PC-9 (cell line): ENCODE data around the gene NELFB. TPM values are rescaled to one million over a fixed set of nuclear protein-coding genes. Genes with fewer than 3 reads are reported as not detected.

Experiments used
- BruUV-seq: library from RNA; stranded (reverse); fragments of 400-500 nt; replicated peaks from 2 replicates; lab custom pipeline; 2021; lab: Mats Ljungman, UMichigan
- CTCF ChIA-PET: fragments of 300-600 bp; sonication (Branson Sonifier 250); formaldehyde crosslinking; loops from one replicate; lab custom pipeline; 2022; ENCODE audit warnings: antibody characterized with exemption; lab: Charles Lee
- POLR2A ChIA-PET: fragments of 300-600 bp; sonication (Branson Sonifier 250); formaldehyde crosslinking; loops from one replicate; lab custom pipeline; 2022; ENCODE audit warnings: antibody characterized with exemption; ENCODE audit not compliant: unreplicated experiment; lab: Charles Lee
- DNase-seq, 2 experiments: peaks; one replicate each; pipeline versions ENCODE4 v3.0.0 to v3.0.0-alpha.2; 2015 to 2022; ENCODE audit warnings: mixed read lengths in 1 of 2
- H2AFZ ChIP-seq: fragments of 200-600 bp; sonication (generic); 2 replicates; pipeline ENCODE4 v1.8.1; 2017; ENCODE audit warnings: antibody characterized with exemption
- H3F3A ChIP-seq: fragments of 200-600 bp; sonication (generic); 2 replicates; pipeline ENCODE4 v1.8.1; 2017; ENCODE audit warnings: antibody characterized with exemption, mild to moderate bottlenecking, low read depth; ENCODE audit not compliant: insufficient read depth
- H3K27ac ChIP-seq: fragments of 200-600 bp; sonication (generic); 2 replicates; pipeline ENCODE4 v1.6.1; 2016; ENCODE audit warnings: mixed run types
- H3K27me3 ChIP-seq: fragments of 200-600 bp; sonication (generic); 2 replicates; pipeline ENCODE4 v1.6.1; 2016; ENCODE audit warnings: low read depth, mixed run types; ENCODE audit not compliant: insufficient read depth
- H3K36me3 ChIP-seq: fragments of 200-600 bp; sonication (generic); 2 replicates; pipeline ENCODE4 v1.6.1; 2016; ENCODE audit warnings: low read depth, mixed run types
- H3K4me1 ChIP-seq: fragments of 200-600 bp; sonication (generic); replicated peaks from 2 replicates; pipeline ENCODE4 v1.6.1; 2016; ENCODE audit warnings: mixed run types; ENCODE audit not compliant: insufficient read depth
- H3K4me2 ChIP-seq: fragments of 200-600 bp; sonication (generic); 2 replicates; pipeline ENCODE4 v1.6.1; 2017; ENCODE audit warnings: mixed run types
- H3K4me3 ChIP-seq: fragments of 200-600 bp; sonication (generic); 2 replicates; pipeline ENCODE4 v1.6.1; 2016; ENCODE audit warnings: mixed run types
- H3K79me2 ChIP-seq: fragments of 200-600 bp; sonication (generic); 2 replicates; pipeline ENCODE4 v1.6.1; 2017; ENCODE audit warnings: low read depth, mixed run types
- H3K9me2 ChIP-seq: fragments of 200-600 bp; sonication (generic); 2 replicates; pipeline ENCODE4 v1.8.1; 2017; ENCODE audit warnings: mild to moderate bottlenecking; ENCODE audit not compliant: insufficient read depth
- H3K9me3 ChIP-seq: fragments of 200-600 bp; sonication (generic); 2 replicates; pipeline ENCODE4 v1.8.1; 2016; ENCODE audit warnings: low read depth; ENCODE audit not compliant: insufficient read depth
- H4K20me1 ChIP-seq: fragments of 200-600 bp; sonication (generic); 2 replicates; pipeline ENCODE4 v1.8.1; 2017; ENCODE audit not compliant: insufficient read depth
- CTCF ChIP-seq: fragments of 200-600 bp; sonication (generic); conservative IDR thresholded peaks from 2 replicates; pipeline ENCODE4 v1.6.1; 2017; ENCODE audit warnings: mixed run types, antibody characterized with exemption, mild to moderate bottlenecking, moderate library complexity
- EZH2 ChIP-seq: fragments of 200-600 bp; sonication (generic); IDR thresholded peaks from 2 replicates; pipeline ENCODE4 v1.8.0; 2017; ENCODE audit warnings: antibody characterized with exemption, low read depth
- intact Hi-C: fragments of 100-400 bp; cut with micrococcal nuclease; formaldehyde crosslinking; loops from one replicate; pipeline ENCODE4 v1.10.0; 2022; ENCODE audit not compliant: unreplicated experiment
- total RNA-seq: library from RNA; stranded (reverse); gene quantifications from 2 replicates; pipeline ENCODE4 v1.2.3, GENCODE V29; 2021

NELFB gene
- total RNA-seq, 1 experiment from 2014 or later = 94.2 TPM

- ChIA-PET POLR2A (interaction anchor here (0.5 to 1.5 kb wide), 5 partner anchors 13 to 39 kb away, joined by 3 to 7 read pairs (median 4); partner anchors contain the start of gene TUBB4B), CTCF (interaction anchor here (0.6 to 2.3 kb wide), 5 partner anchors 9 to 410 kb away, joined by 3 to 15 read pairs (median 3); partner anchors contain the start of gene SSNA1)
- Histone ChIP-seq H4K20me1 (no peaks in the 10 kb centered on the region), H3K9me3 (no peaks in the 10 kb centered on the region), H2AFZ (no peak overlapping the region), H3K27ac (peak overlapping the region; percentile 79), H3K4me2 (peak overlapping the region; percentile 99), H3K4me3 (peak overlapping the region; percentile 29; the same call in 1 of the 2 replicates), H3K79me2 (peaks cover 7% of the 10 kb centered on the region; the same call in 1 of the 2 replicates), H3K4me1 (peaks cover 55% of the 10 kb centered on the region), H3K27me3 (no peaks in the 10 kb centered on the region), H3K36me3 (no peaks in the 10 kb centered on the region), H3F3A (peaks cover 43% of the 10 kb centered on the region), H3K9me2 (no peaks in the 10 kb centered on the region)
- no TSS peak for BruUV-seq
- DNase-seq = peak in 1 of 2 experiments; percentile 67
- intact Hi-C loops = loop anchor here (1.0 to 2.0 kb wide), 6 partner anchors 29 to 181 kb away; partner anchors contain the start of genes ANAPC2, NPDC1, SAPCD2 and SSNA1
- TF ChIP-seq CTCF (no peak), EZH2 (no peak)
Measured at GRCh38 chr9:137227853-137228505, 27.1 kb upstream of the NELFB start.

- Histone ChIP-seq H3K9me2 (no peaks in the 10 kb centered on the region), H3K4me2 (peak overlapping the region; percentile 71), H3F3A (peaks cover 41% of the 10 kb centered on the region), H2AFZ (no peak overlapping the region), H3K27ac (no peak overlapping the region), H3K9me3 (no peaks in the 10 kb centered on the region), H3K36me3 (no peaks in the 10 kb centered on the region), H4K20me1 (no peaks in the 10 kb centered on the region), H3K79me2 (peaks cover 7% of the 10 kb centered on the region; the same call in 1 of the 2 replicates), H3K27me3 (no peaks in the 10 kb centered on the region), H3K4me1 (peaks cover 55% of the 10 kb centered on the region), H3K4me3 (peak overlapping the region; percentile 29; the same call in 1 of the 2 replicates)
- BruUV-seq = no TSS peak
- TF ChIP-seq EZH2 = no peak
- TF ChIP-seq CTCF = no peak
- intact Hi-C loops = no loop called here
- ChIA-PET POLR2A (interaction anchor here (0.6 kb wide), 1 partner anchor 12 kb away, joined by 7 read pairs; no protein-coding TSS in a partner anchor), CTCF (interaction anchor here (2.3 kb wide), 1 partner anchor 39 kb away, joined by 15 read pairs; the partner anchor contains the start of gene SSNA1)
- peak; percentile 59 to 80 for DNase-seq
Measured at GRCh38 chr9:137228506-137228967, 26.6 kb upstream of the NELFB start.

- DNase-seq = no peak
- H4K20me1 ChIP-seq = no peaks in the 10 kb centered on the region
- intact Hi-C loops = no loop called here
- no TSS peak for BruUV-seq
- H3K27ac ChIP-seq = no peak overlapping the region
- H2AFZ ChIP-seq = no peak overlapping the region
- H3K79me2 ChIP-seq = peaks cover 7% of the 10 kb centered on the region; the same call in 1 of the 2 replicates
- peak overlapping the region; percentile 71 for H3K4me2 ChIP-seq
- CTCF ChIA-PET = no interaction called here
- H3K9me2 ChIP-seq = no peaks in the 10 kb centered on the region
- no peaks in the 10 kb centered on the region for H3K9me3 ChIP-seq
- POLR2A ChIA-PET = no interaction called here
- H3K4me3 ChIP-seq = peak overlapping the region; percentile 29; the same call in 1 of the 2 replicates
- H3K4me1 ChIP-seq = peaks cover 50% of the 10 kb centered on the region
- H3F3A ChIP-seq = peaks cover 34% of the 10 kb centered on the region
- no peak for TF ChIP-seq EZH2
- TF ChIP-seq CTCF = no peak
- H3K36me3 ChIP-seq = no peaks in the 10 kb centered on the region
- no peaks in the 10 kb centered on the region for H3K27me3 ChIP-seq
Measured at GRCh38 chr9:137228968-137229896, 25.9 kb upstream of the NELFB start.
